ENCODE results near the gene TRPC1. TPM values are rescaled to one million over a fixed set of nuclear protein-coding genes. Genes with fewer than 3 reads are reported as not detected.

Gene TRPC1

DNA sequence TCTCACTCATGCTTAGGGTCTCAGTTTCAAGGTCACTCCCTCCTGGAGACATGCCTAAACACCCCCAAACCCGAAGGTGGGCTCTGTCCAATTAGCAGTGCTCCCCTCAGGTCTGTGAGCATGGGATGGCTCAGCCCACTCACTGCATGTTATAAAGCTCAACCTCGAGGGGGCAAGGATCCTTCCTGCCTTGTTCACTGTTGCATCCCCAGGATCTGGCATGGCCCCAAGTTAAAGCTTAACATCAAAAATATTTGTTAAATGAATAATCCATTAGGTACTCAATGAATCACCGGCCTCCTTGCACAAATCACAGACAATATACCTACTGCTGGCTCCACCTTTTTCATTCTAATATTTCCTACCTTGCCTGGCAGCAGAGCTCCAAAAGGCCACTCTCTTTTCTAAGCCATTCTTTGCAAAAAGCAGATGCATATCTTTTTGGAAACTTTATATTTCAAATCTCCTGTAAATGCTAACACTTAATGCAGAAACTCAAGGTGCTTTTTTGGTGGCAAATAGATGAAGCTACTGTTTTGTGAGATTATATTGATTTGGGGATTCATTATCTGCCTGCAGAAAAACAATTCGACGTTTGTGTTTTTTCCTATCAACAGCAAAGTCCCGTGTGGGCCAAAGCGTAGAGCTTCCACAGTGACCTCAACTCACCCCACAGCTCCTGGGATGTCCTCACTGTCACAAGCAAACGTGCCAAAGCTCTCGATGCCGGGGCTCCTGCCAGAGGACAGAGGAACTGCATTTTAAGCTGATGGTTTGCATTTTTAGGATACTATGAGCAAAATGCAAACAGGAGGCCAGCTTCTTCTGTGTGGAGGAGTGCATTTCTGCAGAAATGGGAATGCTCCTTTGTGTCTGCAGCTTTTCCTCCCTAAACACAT lies 129.7 kb downstream of the TRPC1 start:
- peak overlapping the region; percentile 52 for H3K4me2 ChIP-seq (ENCODE audit: low read length, poor library complexity, severe bottlenecking)
- 67% methylated on average over 9 of the region's 10 CpGs for WGBS

GRCh38 chr3:142857056-142857455 lies 133.2 kb downstream of the TRPC1 start:
- DNase-seq = peak; percentile 16
- Histone ChIP-seq H3K4me2 (ENCODE audit: low read length, poor library complexity, severe bottlenecking) (no peak overlapping the region), H3K14ac (ENCODE audit: low read length in 2 of 2) (no peak overlapping the region), H2BK12ac (ENCODE audit: low read length in 2 of 2) (no peak overlapping the region), H3K9me3 (ENCODE audit: control insufficient read depth, low read length) (no peaks in the 10 kb centered on the region), H2BK120ac (ENCODE audit: low read depth, low read length) (no peak overlapping the region), H3K4me1 (ENCODE audit: control insufficient read depth, insufficient read depth, low read depth, low read length) (peaks cover 11% of the 10 kb centered on the region), H3K36me3 (ENCODE audit: control insufficient read depth in 1 of 2, insufficient read depth in 2 of 2, low read depth in 1 of 2, low read length in 2 of 2) (no peaks in the 10 kb centered on the region), H3K4me3 (ENCODE audit: insufficient read depth in 1 of 2, low read depth in 1 of 2, low read length in 2 of 2) (no peak overlapping the region), H3K79me1 (replicated peaks; ENCODE audit: low read length, poor library complexity, severe bottlenecking) (no peaks in the 10 kb centered on the region), H3K4ac (ENCODE audit: low read depth in 1 of 2, low read length in 2 of 2) (no peak overlapping the region), H3K27ac (ENCODE audit: low read length, poor library complexity, severe bottlenecking) (no peak overlapping the region), H2AK5ac (ENCODE audit: low read length, severe bottlenecking) (no peak overlapping the region), H2BK15ac (ENCODE audit: low read depth, poor library complexity, severe bottlenecking) (no peak overlapping the region), H4K8ac (ENCODE audit: low read length) (no peak overlapping the region), H3K27me3 (ENCODE audit: control insufficient read depth in 1 of 2, insufficient read depth in 1 of 2, low read length in 2 of 2) (no peaks in the 10 kb centered on the region), H3K9ac (ENCODE audit: low read length) (no peak overlapping the region), H4K91ac (ENCODE audit: low read length) (no peak overlapping the region), H3K23ac (ENCODE audit: low read length in 2 of 2) (no peak overlapping the region), H2BK5ac (ENCODE audit: low read depth, low read length, poor library complexity, severe bottlenecking) (no peak overlapping the region), H3K18ac (ENCODE audit: low read depth in 1 of 2, low read length in 2 of 2) (no peak overlapping the region), H2AFZ (ENCODE audit: low read depth, low read length) (no peak overlapping the region)
- 72% methylated on average over 5 of the region's 6 CpGs for WGBS

More for the DNA sequence above, 129.7 kb downstream of the TRPC1 start:
- no peak for DNase-seq
- peak overlapping the region; percentile 25 for H2BK5ac ChIP-seq (ENCODE audit: low read depth, low read length, poor library complexity, severe bottlenecking)
- no peak overlapping the region for H3K4ac ChIP-seq (ENCODE audit: low read depth in 1 of 2, low read length in 2 of 2)
- no peak overlapping the region for H4K91ac ChIP-seq (ENCODE audit: low read length)
- H3K18ac ChIP-seq (ENCODE audit: low read depth in 1 of 2, low read length in 2 of 2) = no peak overlapping the region
- no peaks in the 10 kb centered on the region for H3K79me1 ChIP-seq (replicated peaks; ENCODE audit: low read length, poor library complexity, severe bottlenecking)
- H3K4me1 ChIP-seq (ENCODE audit: control insufficient read depth, insufficient read depth, low read depth, low read length) = peaks cover 11% of the 10 kb centered on the region
- H3K23ac ChIP-seq (ENCODE audit: low read length in 2 of 2) = no peak overlapping the region
- H3K9me3 ChIP-seq (ENCODE audit: control insufficient read depth, low read length) = no peaks in the 10 kb centered on the region
- H3K27me3 ChIP-seq (ENCODE audit: control insufficient read depth in 1 of 2, insufficient read depth in 1 of 2, low read length in 2 of 2) = no peaks in the 10 kb centered on the region
- no peaks in the 10 kb centered on the region for H3K36me3 ChIP-seq (ENCODE audit: control insufficient read depth in 1 of 2, insufficient read depth in 2 of 2, low read depth in 1 of 2, low read length in 2 of 2)
- H2BK15ac ChIP-seq (ENCODE audit: low read depth, poor library complexity, severe bottlenecking) = no peak overlapping the region
- no peak overlapping the region for H3K4me3 ChIP-seq (ENCODE audit: insufficient read depth in 1 of 2, low read depth in 1 of 2, low read length in 2 of 2)
- no peak overlapping the region for H2AFZ ChIP-seq (ENCODE audit: low read depth, low read length)
- peak overlapping the region; percentile 70 for H3K27ac ChIP-seq (ENCODE audit: low read length, poor library complexity, severe bottlenecking)
- no peak overlapping the region for H3K9ac ChIP-seq (ENCODE audit: low read length)
- H2BK12ac ChIP-seq (ENCODE audit: low read length in 2 of 2) = no peak overlapping the region
- H4K8ac ChIP-seq (ENCODE audit: low read length) = no peak overlapping the region
- H3K14ac ChIP-seq (ENCODE audit: low read length in 2 of 2) = no peak overlapping the region
- peak overlapping the region; percentile 83 for H2AK5ac ChIP-seq (ENCODE audit: low read length, severe bottlenecking)
- H2BK120ac ChIP-seq (ENCODE audit: low read depth, low read length) = no peak overlapping the region

Small RNA genes lying within 50 kb of the gene (small RNA-seq; reads per million reads assigned to genes)
- gene RNU7-47P (ENCODE audit: low read depth) = not detected

All from mesenchymal stem cell (in vitro differentiated cells and primary cell).